HG03442 (cell line): ENCODE results near the gene AUTS2.

Experiments
- ATAC-seq: cut with Tn5 transposase; IDR thresholded peaks from one replicate; pipeline ENCODE4 v1.9.1; 2021; ENCODE audit warnings: mild to moderate bottlenecking, moderate library complexity; ENCODE audit not compliant: unreplicated experiment

The AUTS2 gene

DNA sequence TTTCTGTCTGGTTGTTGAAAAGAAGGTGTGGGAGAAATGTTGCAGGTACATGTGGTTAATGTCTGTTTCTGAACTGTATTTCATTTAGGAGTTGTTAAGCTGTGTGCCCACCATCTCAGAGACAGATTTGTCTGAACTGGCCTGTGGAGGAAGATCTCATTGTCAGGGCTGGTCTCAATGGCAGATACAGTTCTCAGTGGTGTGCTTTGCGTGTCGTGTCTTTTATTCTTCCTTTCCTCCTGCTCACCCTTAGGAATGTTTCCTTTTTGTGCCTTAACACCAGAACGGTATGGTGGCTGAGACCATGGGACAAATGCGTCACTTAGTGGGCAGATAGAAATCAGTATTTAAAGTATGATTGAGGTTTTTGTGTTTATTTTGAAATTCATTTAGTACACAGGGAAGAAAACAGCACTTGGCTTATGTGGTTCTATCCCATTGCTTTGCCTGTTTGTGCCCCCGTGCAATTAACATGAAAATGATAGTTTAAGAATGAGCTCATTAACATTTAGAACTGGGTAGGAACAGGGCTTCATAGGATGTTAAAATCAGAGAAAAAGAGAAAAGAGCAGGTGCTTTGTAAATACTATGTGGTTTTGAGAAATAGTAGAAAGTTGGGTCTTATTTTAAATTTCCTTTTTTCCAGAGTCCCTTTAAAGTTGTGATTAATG lies 112.6 kb downstream of the AUTS2 start:
- ATAC-seq, result no peak

- no peak for ATAC-seq
Measured at GRCh38 chr7:69714886-69715576, 116.8 kb downstream of the AUTS2 start.

DNA sequence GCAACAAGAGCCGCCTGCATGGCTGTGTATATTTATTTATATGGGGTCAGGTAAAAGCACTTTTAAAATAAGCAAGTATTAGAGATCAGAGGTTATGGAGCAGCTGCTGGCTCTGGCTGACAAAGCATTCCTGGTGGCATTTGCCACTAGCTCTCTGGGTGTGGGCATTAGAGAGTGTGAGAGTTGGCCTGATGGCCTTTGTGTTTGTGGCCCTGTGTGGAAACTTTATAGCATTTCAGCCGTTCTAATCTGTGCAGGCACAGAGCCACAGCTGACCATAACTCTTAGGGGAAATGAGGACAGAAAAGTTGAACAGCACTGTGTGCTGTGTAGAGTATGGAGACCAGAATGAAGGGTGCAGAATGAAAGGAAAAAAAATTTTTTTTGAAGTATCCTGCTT lies 118.9 kb downstream of the AUTS2 start:
- ATAC-seq, result no peak

DNA sequence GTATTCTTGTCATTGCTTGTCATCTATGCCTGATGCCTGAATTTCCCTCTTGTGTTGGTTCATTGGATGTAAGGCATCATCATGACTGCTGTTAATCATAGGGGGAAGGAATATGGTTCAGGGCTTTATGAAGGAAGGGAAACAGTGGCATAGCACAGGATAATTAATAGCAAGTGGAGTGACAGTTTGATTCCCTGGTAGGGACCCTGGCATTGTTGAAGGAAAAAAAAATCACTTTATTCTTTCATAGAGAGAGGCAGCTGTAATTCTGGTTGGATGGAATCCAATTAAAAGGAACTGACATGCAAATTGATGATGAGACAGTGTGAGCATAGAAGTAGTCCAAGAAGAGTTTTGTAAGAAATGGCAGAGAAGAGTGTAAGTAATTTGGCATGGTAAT lies 121.4 kb downstream of the AUTS2 start:
- no peak for ATAC-seq

DNA sequence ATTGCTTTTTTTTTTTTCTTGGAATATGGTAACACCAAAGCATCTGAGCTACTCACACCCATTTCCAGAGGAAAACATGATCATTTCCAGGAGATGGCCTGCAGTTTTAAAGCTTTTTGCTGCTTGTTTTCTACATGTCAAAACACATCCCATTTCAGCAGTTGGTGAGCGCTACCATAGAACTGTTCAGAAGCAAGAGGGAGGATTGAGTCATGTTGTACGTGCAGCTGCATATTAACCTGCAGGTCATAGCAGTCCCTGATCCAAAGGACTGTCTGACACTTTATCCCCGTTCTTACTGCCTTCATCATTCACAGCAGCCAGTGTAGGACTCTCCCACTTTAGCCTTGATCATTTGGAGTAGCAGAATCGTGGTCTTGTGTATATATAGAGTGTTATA lies 124.6 kb downstream of the AUTS2 start:
- ATAC-seq, result no peak

DNA sequence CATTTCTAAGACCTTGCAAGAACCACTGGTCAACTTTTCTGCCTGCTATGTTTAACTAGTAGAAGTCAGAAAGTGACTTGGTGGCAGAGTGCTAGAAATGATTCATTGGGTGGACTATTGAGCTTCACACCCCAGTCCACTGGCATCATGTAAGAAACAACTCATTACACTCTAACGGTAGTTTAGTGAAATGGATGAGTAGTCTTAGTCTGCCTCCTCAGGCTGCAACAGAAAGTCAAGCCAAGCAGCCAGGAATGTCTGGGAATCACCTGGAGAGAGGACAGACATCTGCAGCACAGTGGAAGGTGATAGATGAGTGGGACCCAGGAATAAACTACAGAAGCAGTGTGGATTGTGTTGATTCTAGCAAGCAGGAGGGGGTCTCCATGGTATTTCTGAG lies 125.4 kb downstream of the AUTS2 start:
- no peak for ATAC-seq

- ATAC-seq, result no peak
Measured at GRCh38 chr7:69728304-69728703, 130.0 kb downstream of the AUTS2 start.

DNA sequence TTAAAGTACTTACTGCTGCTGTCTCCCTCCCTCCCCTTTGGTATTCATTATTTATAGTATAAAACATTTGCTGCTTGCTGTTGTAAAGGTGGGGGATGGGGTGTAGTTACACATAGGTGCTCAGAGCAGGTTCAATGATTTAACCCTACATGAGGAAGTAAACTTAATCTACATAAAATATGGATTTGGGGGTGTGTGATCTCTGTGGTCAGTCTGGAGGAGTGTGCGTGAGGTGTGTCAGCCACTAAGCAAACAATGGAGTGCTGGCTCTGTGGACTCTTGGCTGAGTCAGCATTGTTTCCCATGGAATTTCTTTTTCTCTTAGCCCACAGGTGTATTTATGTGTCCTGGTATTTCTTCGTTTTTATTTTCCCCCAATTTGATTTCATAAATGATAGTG lies 133.9 kb downstream of the AUTS2 start:
- ATAC-seq, result no peak

DNA sequence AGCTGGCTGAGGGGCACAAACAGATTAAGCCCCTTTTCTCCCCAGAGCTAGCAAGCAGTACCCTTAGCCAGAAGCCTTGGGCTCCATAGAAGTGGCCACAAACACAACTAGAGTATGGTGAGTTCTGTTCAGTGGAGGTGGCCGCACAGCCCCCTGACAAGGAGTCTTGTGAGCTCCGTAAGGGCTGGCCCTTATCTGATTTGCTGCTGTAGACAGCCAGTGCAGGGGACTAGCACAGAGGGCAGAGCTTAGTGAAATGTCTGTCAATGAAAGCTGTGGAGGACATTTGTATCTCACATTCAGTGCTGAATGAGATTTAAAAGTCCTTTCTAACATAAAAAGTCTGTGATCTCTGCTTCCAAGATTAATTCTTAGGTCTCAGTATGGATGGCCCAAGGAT lies 137.3 kb downstream of the AUTS2 start:
- no peak for ATAC-seq

GRCh38 chr7:69736126-69736810 lies 138.0 kb downstream of the AUTS2 start:
- no peak for ATAC-seq

- peak; percentile 52 for ATAC-seq
Measured at GRCh38 chr7:69738396-69738951, 140.2 kb downstream of the AUTS2 start.

GRCh38 chr7:69739190-69739589 lies 140.9 kb downstream of the AUTS2 start:
- ATAC-seq, result peak; percentile 76

- ATAC-seq, result peak; percentile 57
Measured at GRCh38 chr7:69739931-69740431, 141.7 kb downstream of the AUTS2 start.

GRCh38 chr7:69742237-69742636 lies 144.0 kb downstream of the AUTS2 start:
- ATAC-seq, result no peak

- ATAC-seq, result no peak
Measured at GRCh38 chr7:69743436-69743835, 145.2 kb downstream of the AUTS2 start.

- ATAC-seq, result no peak
Measured at GRCh38 chr7:69744026-69744425, 145.8 kb downstream of the AUTS2 start.

GRCh38 chr7:69746383-69746782 lies 148.1 kb downstream of the AUTS2 start:
- no peak for ATAC-seq

- ATAC-seq, result no peak
Measured at GRCh38 chr7:69747144-69747543, 148.9 kb downstream of the AUTS2 start.

DNA sequence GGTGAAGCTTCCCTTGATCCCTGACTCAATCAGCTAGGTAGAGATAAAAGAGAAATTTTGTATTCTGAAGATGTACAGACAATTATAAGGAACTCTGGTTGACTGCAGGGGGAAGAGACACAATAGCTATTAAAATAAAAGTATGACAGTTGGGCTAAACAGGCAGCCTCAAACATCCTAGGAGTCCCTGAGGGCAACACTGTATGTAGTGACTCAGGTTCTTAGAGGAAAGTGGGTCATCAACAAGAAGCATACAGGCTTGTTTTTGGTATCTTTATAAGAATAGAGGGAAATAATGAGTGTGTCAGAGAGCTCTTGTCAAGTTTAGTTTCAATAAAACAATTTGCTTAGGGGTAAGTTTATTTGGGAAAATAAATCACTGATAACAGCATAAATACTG lies 150.3 kb downstream of the AUTS2 start:
- no peak for ATAC-seq

- no peak for ATAC-seq
Measured at GRCh38 chr7:69749372-69749979, 151.2 kb downstream of the AUTS2 start.

DNA sequence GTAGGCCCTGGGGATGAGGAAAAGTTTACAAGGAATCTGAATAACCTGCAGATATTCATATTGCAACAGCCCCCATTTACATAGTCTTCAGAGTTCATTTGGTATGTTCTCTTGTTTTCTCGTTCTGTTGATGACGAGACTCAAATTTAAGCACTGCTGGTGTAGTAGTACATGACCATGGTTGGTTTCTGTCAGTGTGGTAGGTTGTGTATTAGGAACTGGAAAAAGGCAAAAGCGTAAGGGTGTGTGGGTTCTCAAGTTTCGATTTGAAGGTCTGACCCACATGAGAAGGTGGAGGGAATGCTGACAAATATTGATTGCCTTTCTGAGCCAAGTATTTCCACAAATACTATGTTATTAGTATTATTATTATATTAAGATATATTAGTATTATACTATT lies 151.7 kb downstream of the AUTS2 start:
- peak; percentile 85 for ATAC-seq
